SKM-1 (cell line): ENCODE data around the gene CKS1B.
A peak's percentile ranks its signal among the peaks of the same experiment; 100 is the strongest.

ENCODE experiments used
- DNase-seq: peaks from one replicate; lab custom pipeline; 2025; ENCODE audit not compliant: unreplicated experiment; lab: John Stamatoyannopoulos, UW

The CKS1B gene

DNA sequence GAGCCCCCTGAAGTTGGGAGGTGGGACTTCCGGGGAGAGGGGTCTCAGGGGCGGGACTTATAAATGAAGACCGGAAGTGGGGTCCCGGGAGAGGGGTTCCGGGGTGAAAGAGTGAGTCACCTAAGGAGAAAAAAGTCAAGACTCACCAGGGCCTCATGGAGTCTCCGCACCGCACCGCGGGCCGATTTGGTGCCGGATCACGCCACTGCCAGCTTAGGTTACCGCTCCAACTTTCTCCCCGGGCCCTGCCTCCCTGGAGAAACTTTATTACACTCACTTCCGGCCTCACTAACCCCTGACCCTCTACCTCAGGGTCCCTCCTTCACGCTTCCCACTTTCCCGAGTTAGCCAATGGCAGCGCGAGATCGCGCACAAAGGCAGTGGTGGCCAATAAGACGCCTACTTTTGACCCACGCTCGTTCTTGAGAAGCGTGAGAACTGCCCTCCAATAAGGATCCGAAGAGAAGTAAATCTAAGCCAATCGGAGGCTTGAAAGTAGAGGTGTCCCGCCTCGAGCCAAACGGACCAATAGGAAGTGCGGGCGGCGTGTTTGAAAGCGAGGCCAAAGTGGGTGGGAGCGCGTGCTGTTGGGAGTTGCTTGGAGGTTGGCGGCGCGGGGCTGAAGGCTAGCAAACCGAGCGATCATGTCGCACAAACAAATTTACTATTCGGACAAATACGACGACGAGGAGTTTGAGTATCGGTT, at the start of gene CKS1B:
Gene CKS1B (plus strand): TSS at position 580 of the 706 bp plus-strand sequence. CDS start 65 bp downstream, at position 645.
- DNase-seq, result peak; percentile 100

DNA sequence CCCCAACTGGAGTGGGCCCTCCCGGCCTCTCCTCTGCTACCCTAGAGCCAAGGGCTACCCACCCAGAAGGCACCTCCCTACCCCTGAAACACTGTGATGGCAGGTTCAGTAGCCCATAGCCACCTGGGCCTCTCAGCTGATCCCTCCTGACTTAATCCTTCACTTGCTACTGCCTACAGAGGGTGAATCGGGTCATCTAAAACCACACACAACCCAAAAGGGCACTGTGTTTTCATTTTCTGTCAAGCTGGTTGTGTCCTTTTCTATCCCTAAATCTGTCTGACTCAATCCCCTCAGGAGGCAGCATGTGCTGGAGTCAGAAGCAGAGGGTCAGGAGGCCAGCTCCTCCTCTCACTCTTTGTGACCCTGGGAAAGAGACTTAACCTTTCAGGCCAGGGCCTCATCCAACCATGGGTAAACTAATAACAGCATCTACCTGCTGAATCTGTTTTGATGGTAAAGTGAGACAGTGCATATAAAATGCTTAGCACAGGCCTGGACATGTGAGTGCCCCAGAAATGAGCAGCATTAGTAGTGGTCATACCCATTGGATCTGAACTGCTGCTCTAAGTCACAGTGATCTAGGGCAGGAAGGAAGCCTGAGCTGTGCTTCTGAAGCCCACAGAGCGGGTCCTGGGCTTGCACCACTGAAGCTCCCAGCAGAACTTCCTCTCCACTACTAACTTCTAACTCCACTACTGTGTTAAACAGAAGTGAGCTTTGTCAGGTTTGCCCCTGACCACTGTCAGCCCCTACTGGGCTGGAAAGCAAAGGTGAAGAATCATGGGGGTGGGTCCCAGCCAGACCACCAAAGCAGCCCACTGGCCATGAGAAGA, 48.9 kb upstream of the CKS1B start:
- peak; percentile 44 for DNase-seq

DNA sequence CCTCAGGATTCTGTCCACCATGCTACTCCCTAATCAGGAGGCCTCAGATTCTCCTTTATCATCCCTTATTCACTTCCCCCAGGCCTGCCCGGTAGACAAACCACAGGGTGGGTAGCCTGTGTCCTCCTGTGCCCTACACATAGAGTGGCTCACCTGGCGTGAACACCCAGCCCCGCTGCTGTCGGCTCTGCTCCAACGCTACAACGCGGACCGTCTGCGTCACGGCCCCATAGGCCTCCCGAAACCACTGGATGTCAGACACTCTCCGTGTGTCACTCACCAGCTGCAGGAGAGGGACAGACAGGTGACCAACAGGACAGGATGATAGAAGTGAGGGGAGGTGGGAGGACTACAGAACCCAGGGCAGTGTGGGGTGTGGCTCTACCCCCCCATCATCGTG, 48.3 kb upstream of the CKS1B start:
- no peak for DNase-seq

DNA sequence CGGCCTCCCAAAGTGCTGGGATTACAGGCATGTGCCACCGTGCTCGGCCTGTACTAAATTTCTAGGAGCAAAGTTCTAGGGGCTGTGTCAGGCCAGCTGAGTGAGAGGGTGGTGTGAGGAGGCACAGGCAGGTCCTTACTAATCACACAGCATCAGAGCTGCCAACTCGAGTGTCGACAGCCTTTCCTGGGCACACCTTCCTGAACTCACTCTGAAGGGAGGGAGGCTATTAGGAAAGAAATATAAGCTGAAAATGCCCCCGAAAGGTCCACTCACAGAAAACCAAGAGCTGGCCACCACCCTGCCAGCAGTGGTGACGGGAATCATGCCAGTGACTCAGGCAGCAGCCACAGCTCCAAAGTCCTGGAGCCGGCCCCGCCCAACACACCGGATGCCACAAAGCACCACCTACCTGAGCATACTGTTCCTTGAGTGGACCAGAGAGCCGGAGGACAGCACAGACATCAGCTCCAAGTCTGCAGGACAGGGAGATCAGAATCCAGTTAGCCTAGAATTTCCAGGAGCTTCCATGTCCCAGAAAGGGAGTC, 42.5 kb upstream of the CKS1B start:
- DNase-seq, result no peak

DNA sequence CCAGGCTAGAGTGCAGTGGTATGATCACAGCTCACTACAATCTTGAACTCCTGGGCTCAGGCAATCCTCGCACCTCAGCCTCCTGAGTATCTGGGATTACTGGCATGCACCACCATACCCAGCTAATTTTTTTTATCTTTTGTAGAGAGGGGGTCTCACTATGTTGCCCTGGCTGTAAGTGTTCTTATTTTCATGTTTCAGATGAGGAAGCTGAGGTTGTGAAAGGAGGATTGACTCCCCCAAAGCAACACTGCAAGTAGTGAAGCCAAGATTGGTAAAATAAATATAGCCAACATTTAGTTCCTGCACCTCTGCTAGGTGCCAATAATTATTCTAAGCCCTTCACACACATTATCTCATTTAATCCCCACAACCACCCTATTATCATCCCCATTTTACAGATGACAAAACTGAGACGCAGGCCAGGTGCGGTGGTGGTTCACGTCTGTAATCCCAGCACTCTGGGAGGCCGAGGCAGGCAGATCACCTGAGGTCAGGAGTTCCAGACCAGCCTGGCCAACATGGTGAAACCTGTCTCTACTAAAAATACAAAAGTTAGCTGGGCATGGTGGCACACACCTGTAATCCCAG, 40.0 kb upstream of the CKS1B start:
- no peak for DNase-seq

DNA sequence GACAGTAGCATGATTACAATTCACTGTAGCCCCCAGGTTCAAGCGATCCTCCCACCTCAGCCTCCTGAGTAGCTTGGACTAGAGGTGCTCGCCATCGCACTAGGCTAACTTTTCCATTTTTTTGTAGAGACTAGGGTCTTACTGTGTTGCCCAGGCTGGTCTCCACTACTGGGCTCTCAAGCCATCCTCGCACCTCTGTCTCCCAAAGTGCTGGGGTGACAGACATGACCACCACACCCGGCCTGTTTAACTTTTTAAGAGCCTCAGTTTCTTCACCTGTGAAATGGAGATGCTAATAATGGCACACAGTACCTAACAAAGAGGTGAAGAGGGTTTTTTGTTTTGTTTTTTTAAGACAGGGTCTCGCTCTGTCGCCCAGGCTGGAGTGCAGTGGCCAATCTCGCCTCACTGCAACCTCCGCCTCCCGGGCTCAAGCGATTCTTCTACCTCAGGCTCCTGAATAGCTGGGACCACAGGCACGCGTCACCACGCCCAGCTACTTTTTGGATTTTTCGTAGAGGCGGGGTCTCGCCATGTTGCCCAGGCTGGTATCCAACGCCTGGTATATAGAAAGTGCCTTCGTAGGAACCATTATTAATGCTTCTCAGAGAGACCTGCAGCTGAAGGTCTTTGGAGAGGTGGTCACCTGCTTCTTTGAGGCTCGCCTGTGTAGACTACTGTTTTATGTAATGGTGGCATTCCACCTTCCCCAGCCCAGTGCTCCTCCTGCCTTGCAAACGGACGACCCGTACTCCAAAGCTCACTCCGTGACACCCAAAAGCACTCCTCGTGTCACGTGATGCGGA, 38.5 kb upstream of the CKS1B start:
- no peak for DNase-seq

DNA sequence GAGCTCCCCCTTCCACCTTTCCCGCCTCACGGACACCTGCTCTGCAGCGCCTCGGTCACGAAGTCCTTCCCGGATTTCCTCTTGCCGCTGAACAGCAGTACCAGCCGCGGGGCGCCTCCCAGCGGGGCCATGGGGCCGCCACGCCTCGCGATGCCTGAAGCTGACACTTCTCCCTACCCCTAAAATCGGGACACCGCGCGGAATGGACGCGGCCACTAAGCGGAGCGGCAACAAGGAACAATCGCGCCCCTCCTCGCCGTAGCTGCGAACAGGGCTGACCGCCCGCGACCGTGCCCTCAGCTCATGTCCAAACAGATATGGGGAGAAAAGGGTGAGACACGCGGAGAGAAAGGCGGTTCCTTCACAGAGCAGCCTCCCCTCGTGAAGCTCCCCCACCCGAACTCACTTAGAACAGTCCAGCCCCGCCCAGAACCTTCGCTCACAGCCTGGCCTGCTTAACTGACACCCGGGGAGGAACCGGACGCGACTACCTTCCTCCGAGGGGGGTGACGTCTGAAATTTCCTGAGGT, 37.9 kb upstream of the CKS1B start, which contains the start of gene PMVK:
Gene PMVK (minus strand): TSS at position 165 of the 530 bp plus-strand sequence. CDS start 34 bp downstream, at position 131.
- DNase-seq, result peak; percentile 96

DNA sequence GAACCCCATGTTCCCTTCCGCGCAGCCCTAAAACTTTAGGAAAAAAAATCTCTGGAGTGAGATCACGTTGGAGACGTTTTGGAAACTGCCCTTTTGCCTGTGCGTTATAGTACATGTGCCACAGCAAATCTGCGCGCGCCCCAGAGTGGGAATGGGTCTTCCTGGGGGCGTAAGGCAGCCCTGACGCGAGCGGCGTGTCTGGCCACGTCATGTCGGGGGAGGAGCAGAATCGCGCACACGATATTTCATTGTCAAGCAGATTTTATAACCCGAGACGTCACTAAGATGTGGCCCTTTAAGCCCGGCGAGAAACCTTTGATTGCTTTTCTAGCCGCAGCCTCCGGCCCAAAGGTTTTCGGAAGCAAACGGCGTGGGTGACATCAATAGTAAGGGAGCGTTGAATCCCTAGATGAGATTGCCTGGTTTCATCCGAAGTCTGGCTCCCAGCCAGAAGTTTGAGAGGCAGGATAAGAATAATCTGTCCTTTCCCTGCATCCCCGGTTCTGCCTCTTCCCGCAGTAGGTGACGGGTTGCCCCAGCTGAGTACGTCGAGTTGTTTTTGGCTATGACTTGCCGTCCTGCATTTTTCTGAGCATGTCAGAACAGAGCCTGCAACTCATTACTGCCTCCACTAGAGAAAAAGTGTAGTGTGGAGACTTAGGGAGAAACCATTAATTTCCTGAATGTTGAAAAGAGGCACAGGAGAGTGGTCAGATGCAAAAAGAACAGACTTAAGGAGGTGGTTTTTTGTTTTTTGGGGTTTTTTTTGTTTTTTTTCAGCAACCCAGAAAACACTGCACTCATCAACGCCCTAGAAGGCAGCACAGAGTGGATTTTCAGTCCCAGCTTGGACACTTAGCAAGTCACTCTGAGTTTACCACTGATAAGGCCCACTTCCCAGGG, 37.1 kb upstream of the CKS1B start:
- DNase-seq, result peak; percentile 92

DNA sequence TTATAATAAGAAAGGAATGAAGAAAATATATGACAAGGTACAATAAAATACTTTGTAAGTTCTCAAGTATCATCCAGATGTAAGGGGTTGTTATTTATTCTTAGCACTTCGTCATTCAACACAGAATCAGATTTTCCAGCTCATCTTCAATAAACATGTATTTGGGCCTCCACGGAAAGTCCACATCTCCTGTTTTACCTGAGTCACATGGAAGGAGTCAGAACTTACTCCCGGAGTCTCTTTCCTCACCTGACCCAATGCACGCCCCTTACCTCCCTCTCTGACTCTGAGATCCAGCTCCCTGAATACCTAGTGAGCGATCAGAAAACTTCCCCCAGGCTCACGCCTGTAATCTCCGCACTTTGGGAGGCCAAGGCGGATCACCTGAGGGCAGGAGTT, 36.5 kb upstream of the CKS1B start:
- DNase-seq, result no peak

DNA sequence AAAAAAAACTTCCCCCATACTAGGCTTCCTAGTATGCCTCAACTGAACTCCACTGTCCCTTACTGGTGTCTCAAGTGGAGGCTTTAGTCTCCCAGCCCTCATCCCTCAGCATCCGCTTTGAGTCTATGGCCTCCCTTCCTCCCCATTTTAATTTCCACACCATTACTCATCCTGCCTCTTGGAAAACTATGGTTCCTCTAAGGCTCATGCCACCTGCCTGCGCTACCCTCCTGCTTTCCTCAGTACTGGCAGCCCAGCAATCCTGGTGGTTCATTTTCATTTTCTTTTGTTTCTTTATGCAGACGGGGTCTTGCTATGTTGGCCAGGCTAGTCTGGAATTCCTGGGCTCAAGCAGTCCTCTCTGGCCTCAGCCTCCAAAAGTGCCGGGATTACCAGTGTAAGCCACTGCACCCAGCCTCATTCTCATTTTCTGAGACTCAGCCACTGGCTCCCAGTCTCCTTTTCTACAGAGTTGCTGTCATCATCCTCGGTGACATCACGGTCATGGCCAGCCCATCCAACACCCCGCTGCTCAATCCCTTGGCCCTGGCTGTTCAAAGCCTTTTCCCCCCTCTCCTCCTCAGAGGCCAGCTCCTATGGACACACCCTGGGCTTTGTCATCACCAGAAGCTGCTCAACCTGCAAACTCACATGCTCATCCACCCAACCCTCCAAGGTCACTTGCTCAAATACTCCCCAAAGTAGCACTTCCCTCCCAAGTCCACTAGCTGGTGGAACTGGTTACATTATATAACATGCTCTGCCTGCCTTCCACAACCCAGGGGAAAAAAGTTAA, 35.7 kb upstream of the CKS1B start:
- DNase-seq, result no peak

DNA sequence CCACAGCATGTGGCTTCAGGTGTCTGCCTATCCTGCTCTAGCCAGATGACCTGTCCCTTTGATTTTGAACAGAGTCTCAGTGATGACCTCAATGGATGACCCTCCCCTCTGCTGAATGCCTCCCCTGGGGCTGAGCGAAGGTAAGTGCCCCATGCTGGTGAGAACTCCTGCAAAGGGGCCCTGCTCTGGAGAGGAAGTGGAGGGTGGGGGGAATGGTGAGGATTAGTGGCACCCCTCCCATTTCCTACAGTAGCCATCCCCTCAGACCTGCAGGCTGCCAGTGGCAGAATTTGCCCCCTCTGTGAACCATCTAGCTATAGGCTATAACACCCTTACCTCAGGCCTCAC, 34.3 kb upstream of the CKS1B start:
- DNase-seq, result no peak

DNA sequence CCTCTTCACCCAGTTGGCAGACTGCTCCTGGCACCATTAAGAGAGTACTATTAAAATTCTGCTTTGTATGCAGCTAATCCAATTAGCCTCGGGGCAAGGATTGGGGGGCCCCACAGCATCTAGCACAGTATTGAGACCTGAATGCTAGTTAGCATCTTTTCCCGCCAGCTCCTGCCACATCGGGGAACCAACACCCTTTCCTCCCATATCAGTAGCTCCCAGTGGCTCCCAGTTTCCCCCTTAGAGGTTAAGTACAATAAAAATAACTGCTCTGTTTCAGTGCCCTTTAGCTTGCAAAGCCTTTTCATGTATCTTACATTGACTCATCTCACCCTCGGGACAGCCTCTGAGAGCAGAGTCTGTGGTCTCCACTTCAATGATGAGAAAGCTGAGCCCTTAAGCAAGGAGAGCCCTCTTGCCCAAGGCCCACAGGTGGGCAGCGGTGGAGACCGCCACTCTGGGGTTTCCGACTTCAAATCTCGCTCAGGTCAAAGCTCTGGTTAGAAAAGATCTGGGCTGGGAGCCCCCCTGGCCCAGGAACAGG, 33.8 kb upstream of the CKS1B start:
- DNase-seq, result no peak

DNA sequence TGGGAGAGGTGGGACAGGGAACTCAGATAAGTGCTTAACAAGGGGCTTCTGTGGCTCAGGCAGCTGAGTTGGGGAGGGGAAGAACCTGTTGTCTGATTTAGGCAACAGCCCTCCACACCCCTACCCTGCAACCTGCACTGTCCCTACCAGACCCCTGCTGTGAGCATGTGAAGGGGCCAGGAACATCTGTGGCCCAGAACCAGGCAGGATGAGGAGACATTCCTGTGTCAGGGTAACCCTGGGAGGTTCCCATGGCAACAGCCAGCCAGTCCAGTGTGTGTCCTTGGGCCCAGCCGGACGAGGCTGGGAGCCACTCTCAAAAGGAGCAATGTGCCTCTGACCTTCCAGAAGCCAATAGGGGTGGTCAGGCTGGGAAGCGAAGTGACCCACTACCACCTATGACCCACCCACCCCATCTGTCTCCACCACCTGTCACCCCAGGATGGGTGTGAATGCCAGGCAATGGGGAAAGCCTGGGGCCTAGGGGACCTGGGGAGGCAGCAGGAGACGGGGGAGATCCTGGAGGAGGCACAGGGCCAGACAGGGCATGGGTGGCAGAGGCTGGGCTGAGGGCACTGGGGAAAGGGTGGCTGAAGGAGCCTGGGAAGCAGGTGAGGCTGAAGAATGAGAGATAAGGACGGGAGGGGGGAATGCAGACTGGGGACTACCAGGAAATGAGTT, 33.0 kb upstream of the CKS1B start:
- no peak for DNase-seq

DNA sequence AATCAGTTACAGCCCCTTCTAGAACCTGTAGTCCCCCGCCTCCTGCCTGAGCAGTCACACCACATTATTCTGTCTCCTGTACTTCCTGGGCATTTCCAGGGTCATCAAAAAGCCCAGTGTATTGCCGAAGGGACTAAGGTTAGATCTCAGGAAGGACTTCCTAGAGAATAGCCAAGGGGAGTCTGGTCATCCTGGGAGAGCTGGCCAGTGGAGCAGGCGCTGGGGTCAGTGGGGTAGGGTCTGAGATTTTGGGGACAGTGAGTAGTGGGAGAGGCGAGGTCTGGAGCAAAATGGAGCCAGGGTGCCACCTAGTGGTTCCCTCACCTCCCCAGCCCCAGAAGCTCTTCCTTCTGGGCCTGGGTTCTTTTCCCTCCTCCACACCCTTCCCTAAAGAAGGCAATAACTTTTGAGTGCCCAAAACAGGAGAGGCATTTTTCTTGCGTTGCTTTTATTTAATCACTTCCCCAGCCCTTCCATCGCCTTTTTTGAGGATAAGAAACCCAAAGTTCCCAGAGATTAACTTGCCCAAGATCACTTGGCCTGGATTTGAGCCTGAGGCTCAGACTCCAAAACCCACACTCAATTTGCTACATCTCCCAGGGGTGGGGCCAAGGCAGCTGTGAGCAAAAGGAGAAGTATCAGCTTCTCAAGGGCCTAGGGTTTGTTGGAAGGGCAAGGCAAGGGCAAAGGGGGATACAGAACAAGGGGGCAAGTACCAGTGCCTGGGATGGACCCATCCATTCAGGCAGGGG, 30.7 kb upstream of the CKS1B start:
- peak; percentile 70 for DNase-seq

DNA sequence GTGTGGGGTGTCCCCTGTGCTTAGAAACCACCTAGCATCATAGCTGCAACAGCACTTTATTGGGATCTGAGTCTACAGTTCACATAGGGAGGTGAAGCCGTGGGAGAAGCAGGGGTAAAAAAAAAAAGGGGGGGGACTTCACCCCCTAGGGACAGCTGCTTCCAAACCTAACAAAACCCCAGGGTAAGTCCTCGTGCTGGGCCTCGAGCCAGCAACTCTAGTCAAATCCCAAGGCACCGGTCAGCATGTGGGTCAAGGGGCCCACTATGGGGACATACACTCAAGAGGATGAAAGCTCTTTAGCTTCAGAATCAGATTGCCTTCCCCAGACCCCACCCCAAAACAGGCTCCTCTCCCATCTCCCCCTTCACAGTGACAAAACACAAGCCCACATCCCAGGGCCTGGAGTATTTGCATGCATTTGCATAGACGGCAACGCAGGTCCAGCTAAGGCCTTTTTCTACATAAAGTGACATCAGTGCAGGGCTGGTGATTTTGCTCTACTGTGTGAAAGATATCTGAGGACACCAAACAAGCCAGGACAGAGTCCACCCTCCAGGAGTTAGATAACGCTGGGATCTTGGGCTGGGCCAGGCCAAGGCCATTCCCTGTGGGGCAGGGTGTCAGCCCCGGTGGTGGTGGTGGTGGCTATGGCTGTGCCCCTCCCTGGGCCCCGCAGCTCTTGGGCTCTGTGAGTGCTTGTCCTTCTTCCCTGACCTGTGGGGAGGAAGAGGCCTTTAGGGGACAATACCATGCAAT, 29.9 kb upstream of the CKS1B start:
- DNase-seq, result no peak

DNA sequence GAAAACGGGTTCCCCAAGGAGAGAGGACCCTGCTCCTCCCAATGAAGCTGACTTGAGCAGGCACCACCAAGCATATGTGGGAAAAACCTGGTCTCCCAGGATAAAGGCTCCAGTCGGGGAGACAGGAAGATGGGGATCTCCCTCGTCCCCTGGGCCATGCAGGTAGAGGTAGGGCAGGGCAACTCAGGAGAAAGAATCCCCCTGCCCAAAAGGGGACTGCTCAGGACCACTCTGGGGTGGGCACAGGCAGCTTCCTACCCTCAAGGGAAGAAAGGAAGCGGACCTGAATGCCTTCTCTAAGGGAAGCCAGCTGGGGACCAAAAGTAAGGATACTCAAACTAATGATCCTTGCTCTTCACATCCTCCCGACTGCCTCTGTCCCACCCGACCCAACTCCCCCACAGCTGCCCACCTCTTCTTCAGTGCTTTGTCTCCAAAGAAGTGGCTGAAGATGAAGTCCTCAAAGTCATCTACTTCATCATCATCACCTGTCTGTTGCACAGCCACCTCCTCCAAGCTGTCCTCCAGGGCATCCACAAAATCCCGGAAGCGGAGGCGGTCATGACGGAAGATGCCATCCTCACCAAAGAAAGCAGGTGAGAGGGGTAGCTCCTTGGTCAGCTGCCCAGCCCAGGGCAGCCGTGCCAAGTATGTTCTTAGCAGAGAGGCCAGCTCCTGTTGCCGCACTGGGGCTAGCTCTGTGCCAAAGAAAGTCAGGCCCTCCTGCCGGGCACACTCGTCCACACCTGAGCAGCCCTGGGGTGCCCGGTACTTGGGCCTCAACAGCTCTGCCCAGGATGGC, 29.1 kb upstream of the CKS1B start:
- no peak for DNase-seq
